DLD1 (cell line): ENCODE measurements around the gene GRK2.
"Not testable (repeated sequence)": the region's sequence is repeated elsewhere in the genome, so short reads cannot be mapped to it uniquely, and the experiment has no call there.

Source experiments
- in situ Hi-C: cut with HindIII; loops from 2 replicates; pipeline ENCODE4 v1.10.0; 2017; ENCODE audit warnings: low sequenced_read_pairs

Gene GRK2

GRCh38 chr11:67252831-67253239, 13.4 kb upstream of the GRK2 start:
- in situ Hi-C loops: no loop called here

GRCh38 chr11:67253872-67254624, 12.2 kb upstream of the GRK2 start:
- in situ Hi-C loops: no loop called here

- in situ Hi-C loops: no loop called here
Measured at GRCh38 chr11:67254798-67255197, 11.5 kb upstream of the GRK2 start.

- in situ Hi-C loops: no loop called here
Measured at GRCh38 chr11:67255353-67255752, 10.9 kb upstream of the GRK2 start.

- in situ Hi-C loops: no loop called here
Measured at GRCh38 chr11:67255864-67256263, 10.4 kb upstream of the GRK2 start.

- in situ Hi-C loops: no loop called here
Measured at GRCh38 chr11:67256477-67257135, 9.7 kb upstream of the GRK2 start.

GRCh38 chr11:67260406-67260805, 5.9 kb upstream of the GRK2 start:
- in situ Hi-C loops: no loop called here

- in situ Hi-C loops: not testable (repeated sequence)
Measured at GRCh38 chr11:67260885-67261639, 5.2 kb upstream of the GRK2 start.

GRCh38 chr11:67261640-67261945, 4.7 kb upstream of the GRK2 start:
- in situ Hi-C loops: no loop called here

GRCh38 chr11:67261946-67262681, 4.2 kb upstream of the GRK2 start:
- in situ Hi-C loops: no loop called here

- in situ Hi-C loops: no loop called here
Measured at GRCh38 chr11:67262731-67263675, 3.3 kb upstream of the GRK2 start.

GRCh38 chr11:67264260-67264659, 2.0 kb upstream of the GRK2 start:
- in situ Hi-C loops: no loop called here

GRCh38 chr11:67264877-67265632, 1.2 kb upstream of the GRK2 start:
- in situ Hi-C loops: no loop called here

- in situ Hi-C loops: no loop called here
Measured at GRCh38 chr11:67265633-67266448, 432 bp upstream of the GRK2 start.

GRCh38 chr11:67267188-67268080, 1.2 kb downstream of the GRK2 start:
- in situ Hi-C loops: no loop called here

GRCh38 chr11:67268081-67268961, 2.0 kb downstream of the GRK2 start:
- in situ Hi-C loops: no loop called here

GRCh38 chr11:67268962-67269268, 2.6 kb downstream of the GRK2 start:
- in situ Hi-C loops: no loop called here
